Gastrocnemius medialis (tissue), 4 donors: ENCODE measurements around the gene XPO1. TPM values are rescaled to one million over a fixed set of nuclear protein-coding genes. Genes with fewer than 3 reads are reported as not detected.

ENCODE experiments used
- ATAC-seq, 2 donors: fragments of 150-250 bp; one replicate each; pipeline ENCODE4 v1.9.1; 2016
- DNase-seq, 2 donors: peaks; one replicate each; pipeline ENCODE4 v3.0.0-alpha.2; 2019
- H3K27ac ChIP-seq, 4 donors: fragments of 200-600 bp; sonication (generic); 1 replicate in 1 of 4; 2 replicates in 3 of 4; pipeline ENCODE4 v1.5.1; 2016 to 2018; ENCODE audit warnings: mild to moderate bottlenecking in 2 of 4, moderate library complexity in 1 of 4
- H3K27me3 ChIP-seq, 3 donors: fragments of 200-600 bp; sonication (generic) in 2 of 3; 1 replicate in 1 of 3; 2 replicates in 2 of 3; pipeline versions ENCODE4 v1.5.1 to v1.6.0; 2016 to 2019; ENCODE audit warnings: mild to moderate bottlenecking in 1 of 3, moderate library complexity in 1 of 3
- H3K36me3 ChIP-seq, 2 donors: fragments of 200-600 bp; sonication (generic) in 1 of 2; one replicate each; pipeline ENCODE4 v1.5.1; 2017 to 2018
- H3K4me1 ChIP-seq, 2 donors: fragments of 200-600 bp; sonication (generic) in 1 of 2; one replicate each; pipeline ENCODE4 v1.5.1; 2016 to 2017; ENCODE audit warnings: mild to moderate bottlenecking in 2 of 2
- H3K4me3 ChIP-seq, 4 donors: fragments of 200-600 bp; sonication (generic) in 3 of 4; 1 replicate in 1 of 4; 2 replicates in 3 of 4; pipeline ENCODE4 v1.5.1; 2016 to 2019; ENCODE audit warnings: mild to moderate bottlenecking in 2 of 4
- H3K9me3 ChIP-seq, 3 donors: fragments of 200-600 bp; sonication (generic) in 2 of 3; 1 replicate in 1 of 3; 2 replicates in 2 of 3; pipeline ENCODE4 v1.5.1; 2016 to 2019
- POLR2A ChIP-seq, 2 donors: fragments of 450-650 bp; IDR thresholded peaks; one replicate each; pipeline ENCODE4 v1.6.1; 2017; ENCODE audit warnings: antibody characterized with exemption in 2 of 2, mild to moderate bottlenecking in 2 of 2, moderate library complexity in 2 of 2
- in situ Hi-C, 4 donors: fragments of 200-750 bp; cut with MboI; loops; one replicate each; pipeline versions ENCODE4 v1.15.0 to v1.8.0; 2017; ENCODE audit warnings: low sequenced_read_pairs in 4 of 4
- intact Hi-C: fragments of 100-400 bp; cut with DNase I; formaldehyde crosslinking; loops from one replicate; pipeline ENCODE4 v1.15.1; 2023; ENCODE audit warnings: low total_unique reads
- total RNA-seq, 4 donors: library from RNA; depleted of rRNA; stranded (reverse); fragments of >200 nt; gene quantifications; one replicate each; pipeline versions ENCODE4 v1.1.0 to v1.2.3, GENCODE V29; 2016
- TF ChIP-seq, protein P1 (sequence below), 5 experiments: fragments of 450-650 bp in 3 of 5; fragments of 200-600 bp in 2 of 5; sonication (generic) in 2 of 5; IDR thresholded peaks in 4 of 5; conservative IDR thresholded peaks in 1 of 5; 1 replicate in 4 of 5; 2 replicates in 1 of 5; pipeline ENCODE4 v1.5.1; 2016 to 2019; ENCODE audit warnings: antibody characterized with exemption in 5 of 5, mild to moderate bottlenecking in 3 of 5, moderate library complexity in 3 of 5

XPO1 gene
- total RNA-seq, 4 donors from 2014 or later = 34.3 to 69.1 (median 56.3) TPM

DNA sequence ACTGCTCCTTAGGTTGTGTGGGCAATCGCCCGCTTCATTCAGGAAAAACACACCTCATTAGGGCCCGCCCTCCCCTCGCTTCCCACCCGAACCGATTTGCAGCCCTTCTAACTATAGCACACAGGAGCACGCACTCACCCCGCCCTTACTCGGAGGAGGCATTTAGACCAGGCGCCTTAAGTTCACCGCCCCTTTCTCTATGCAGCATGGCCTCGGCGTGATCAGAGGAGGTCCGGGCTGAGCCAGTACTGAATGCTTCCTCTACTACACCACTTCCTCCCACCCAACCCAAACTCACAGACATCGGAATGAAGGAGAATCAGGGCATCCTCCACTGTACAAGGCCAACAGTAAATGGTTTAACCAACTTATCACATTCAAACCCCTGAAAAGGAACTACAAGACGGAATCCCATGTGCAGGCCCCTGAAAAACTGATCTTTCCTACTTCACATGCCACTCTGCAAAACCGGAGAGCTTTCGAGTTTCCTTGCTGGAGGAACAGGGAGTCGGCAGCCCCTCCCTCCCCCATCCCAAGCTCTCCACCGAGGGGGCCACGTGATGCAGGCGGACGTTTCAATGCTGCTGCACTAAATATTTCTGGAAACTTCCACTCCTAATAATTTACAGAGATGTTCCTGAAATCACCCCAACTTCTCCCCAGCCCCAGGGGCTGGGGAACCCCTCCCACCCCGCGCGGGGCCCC lies 1.4 kb downstream of the XPO1 start:
- Histone ChIP-seq H3K27me3 (no peaks in the 10 kb centered on the region), H3K27ac (peak overlapping the region; percentile 97 to 99 (median 99)), H3K4me3 (peak overlapping the region; percentile 73 to 94 (median 82)), H3K36me3 (no peaks in the 10 kb centered on the region), H3K4me1 (peaks cover 34 to 36% of the 10 kb centered on the region in 2 donors), H3K9me3 (no peaks in the 10 kb centered on the region)
- intact Hi-C loops = loop anchor here (2.0 to 5.0 kb wide), 3 partner anchors 104 to 318 kb away; partner anchors contain the start of gene FAM161A
- ATAC-seq (peak; percentile 65 to 67), DNase-seq (peak; percentile 90 to 94)
- TF ChIP-seq POLR2A (IDR thresholded peaks at IDR 0.05) = peak; percentile 73 to 87
- TF ChIP-seq, protein P1, sequence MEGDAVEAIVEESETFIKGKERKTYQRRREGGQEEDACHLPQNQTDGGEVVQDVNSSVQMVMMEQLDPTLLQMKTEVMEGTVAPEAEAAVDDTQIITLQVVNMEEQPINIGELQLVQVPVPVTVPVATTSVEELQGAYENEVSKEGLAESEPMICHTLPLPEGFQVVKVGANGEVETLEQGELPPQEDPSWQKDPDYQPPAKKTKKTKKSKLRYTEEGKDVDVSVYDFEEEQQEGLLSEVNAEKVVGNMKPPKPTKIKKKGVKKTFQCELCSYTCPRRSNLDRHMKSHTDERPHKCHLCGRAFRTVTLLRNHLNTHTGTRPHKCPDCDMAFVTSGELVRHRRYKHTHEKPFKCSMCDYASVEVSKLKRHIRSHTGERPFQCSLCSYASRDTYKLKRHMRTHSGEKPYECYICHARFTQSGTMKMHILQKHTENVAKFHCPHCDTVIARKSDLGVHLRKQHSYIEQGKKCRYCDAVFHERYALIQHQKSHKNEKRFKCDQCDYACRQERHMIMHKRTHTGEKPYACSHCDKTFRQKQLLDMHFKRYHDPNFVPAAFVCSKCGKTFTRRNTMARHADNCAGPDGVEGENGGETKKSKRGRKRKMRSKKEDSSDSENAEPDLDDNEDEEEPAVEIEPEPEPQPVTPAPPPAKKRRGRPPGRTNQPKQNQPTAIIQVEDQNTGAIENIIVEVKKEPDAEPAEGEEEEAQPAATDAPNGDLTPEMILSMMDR (IDR thresholded peaks at IDR 0.05 in 4 of 5, conservative IDR thresholded peaks at IDR 0.05 in 1 of 5) = no peak
- in situ Hi-C loops = loop anchor here (10.0 to 25.0 kb wide), 4 partner anchors 62 to 228 kb away; partner anchors contain the start of gene USP34 (in 1 of the 4)

GRCh38 chr2:61536180-61536571 lies 2.0 kb downstream of the XPO1 start:
- ATAC-seq (no peak), DNase-seq (no peak)
- H3K4me3 ChIP-seq = peak overlapping the region; percentile 73 to 94 (median 82)
- intact Hi-C loops (loop anchor here (2.0 to 5.0 kb wide), 3 partner anchors 104 to 319 kb away; partner anchors contain the start of gene FAM161A), in situ Hi-C loops (loop anchor here (10.0 to 25.0 kb wide), 4 partner anchors 61 to 229 kb away; partner anchors contain the start of gene USP34 (in 1 of the 4))
- H3K4me1 ChIP-seq = peaks cover 39 to 42% of the 10 kb centered on the region in 2 donors
- no peaks in the 10 kb centered on the region for H3K9me3 ChIP-seq
- no peaks in the 10 kb centered on the region for H3K36me3 ChIP-seq
- H3K27me3 ChIP-seq = no peaks in the 10 kb centered on the region
- H3K27ac ChIP-seq = peak overlapping the region; percentile 97 to 99 (median 99)
- no peak for TF ChIP-seq POLR2A (IDR thresholded peaks at IDR 0.05)
- TF ChIP-seq, protein P1 (IDR thresholded peaks at IDR 0.05 in 4 of 5, conservative IDR thresholded peaks at IDR 0.05 in 1 of 5) = no peak

- ATAC-seq (no peak), DNase-seq (no peak)
- Histone ChIP-seq H3K4me1 (peaks cover 47 to 49% of the 10 kb centered on the region in 2 donors), H3K27me3 (no peaks in the 10 kb centered on the region), H3K9me3 (no peaks in the 10 kb centered on the region), H3K36me3 (no peaks in the 10 kb centered on the region), H3K27ac (peak overlapping the region; percentile 97 to 99 (median 99)), H3K4me3 (peak overlapping the region; percentile 73 to 94 (median 82))
- TF ChIP-seq, protein P1 (IDR thresholded peaks at IDR 0.05 in 4 of 5, conservative IDR thresholded peaks at IDR 0.05 in 1 of 5) = no peak
- TF ChIP-seq POLR2A (IDR thresholded peaks at IDR 0.05) = no peak
- in situ Hi-C loops = loop anchor here (10.0 to 25.0 kb wide), 4 partner anchors 61 to 229 kb away; partner anchors contain the start of gene USP34 (in 1 of the 4)
- intact Hi-C loops = loop anchor here (5.0 kb wide), 2 partner anchors 103 to 137 kb away; no protein-coding TSS in a partner anchor
These were observed 2.7 kb downstream of the XPO1 start for GRCh38 chr2:61535449-61535848.

- no peaks in the 10 kb centered on the region for H3K9me3 ChIP-seq
- peaks cover 52 to 54% of the 10 kb centered on the region in 2 donors for H3K4me1 ChIP-seq
- ATAC-seq = no peak
- H3K27me3 ChIP-seq = no peaks in the 10 kb centered on the region
- no peak for DNase-seq
- TF ChIP-seq POLR2A (IDR thresholded peaks at IDR 0.05) = no peak
- TF ChIP-seq, protein P1 (IDR thresholded peaks at IDR 0.05 in 4 of 5, conservative IDR thresholded peaks at IDR 0.05 in 1 of 5) = no peak
- intact Hi-C loops = loop anchor here (5.0 kb wide), 2 partner anchors 103 to 137 kb away; no protein-coding TSS in a partner anchor
- peak overlapping the region; percentile 97 to 99 (median 99) for H3K27ac ChIP-seq
- peak overlapping the region in 3 of 4 donors; percentile 73 to 94 (median 87) for H3K4me3 ChIP-seq
- in situ Hi-C loops = loop anchor here (10.0 to 25.0 kb wide), 4 partner anchors 60 to 230 kb away; partner anchors contain the start of gene USP34 (in 1 of the 4)
- H3K36me3 ChIP-seq = no peaks in the 10 kb centered on the region
These were observed 3.2 kb downstream of the XPO1 start for GRCh38 chr2:61534926-61535325.
